GM12878 (cell line): Measurements from ENCODE around the gene RHEB.

Experiments used
- RAD21 ChIP-seq: IDR thresholded peaks from 2 replicates; pipeline ENCODE4 v1.6.1; 2011; ENCODE audit warnings: mild to moderate bottlenecking, low read depth, low read length, moderate library complexity; ENCODE audit not compliant: insufficient read depth
- TBL1XR1 ChIP-seq: IDR thresholded peaks from 2 replicates; pipeline ENCODE4 v1.6.1; 2012; ENCODE audit warnings: low read depth, low read length, improper control_type of control experiment
- ZZZ3 ChIP-seq: IDR thresholded peaks from 2 replicates; pipeline ENCODE4 v1.6.1; 2011; ENCODE audit warnings: low read depth; ENCODE audit not compliant: control insufficient read depth, insufficient read length
- TF ChIP-seq, protein P1 (sequence below): IDR thresholded peaks from 2 replicates; pipeline ENCODE4 v1.6.1; 2011; ENCODE audit warnings: low read depth, mild to moderate bottlenecking, low read length, moderate library complexity, borderline replicate concordance; ENCODE audit errors: extremely low read depth

DNA sequence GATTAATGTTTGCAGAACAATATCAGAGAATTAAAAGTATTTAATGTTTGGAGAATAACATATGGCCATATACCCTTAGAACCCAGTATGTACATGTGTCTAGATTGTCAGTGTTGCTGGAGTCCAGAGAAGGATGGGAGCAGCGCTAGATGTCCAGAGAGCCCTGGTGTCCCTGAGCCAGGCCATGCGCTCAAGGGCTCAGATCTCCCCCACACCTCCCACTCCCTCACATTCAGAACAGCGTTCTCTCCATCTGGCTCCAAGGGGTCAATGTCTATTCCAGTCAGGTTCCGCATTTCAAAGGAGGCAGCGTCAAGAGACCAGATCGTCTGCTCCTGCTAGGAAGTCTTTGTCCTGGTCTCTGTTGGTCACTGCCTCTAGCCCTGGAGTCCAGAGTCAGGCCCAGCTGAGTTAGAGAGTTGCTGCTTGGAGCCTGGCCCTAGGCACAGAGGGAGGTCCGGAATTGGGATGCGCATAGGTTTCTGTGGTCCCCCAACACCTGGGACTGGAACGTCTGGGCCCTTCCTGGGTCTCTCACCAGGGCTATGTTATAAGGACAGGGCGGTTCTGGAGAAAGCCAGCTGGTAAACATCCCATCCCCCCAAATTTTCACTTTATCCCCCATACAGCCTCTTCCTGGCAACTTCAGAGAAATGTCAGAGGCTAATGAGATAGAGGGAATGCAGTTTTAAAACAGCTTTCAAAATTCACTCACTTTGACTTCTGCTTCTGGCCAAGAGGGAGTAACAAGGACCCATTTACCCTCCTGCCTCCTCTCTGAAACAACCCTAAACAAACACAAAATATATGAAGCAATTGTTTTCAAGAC, 103.4 kb downstream of the RHEB start:
- TF ChIP-seq ZZZ3 (no peak), TBL1XR1 (no peak), RAD21 (no peak)
- TF ChIP-seq, protein P1, sequence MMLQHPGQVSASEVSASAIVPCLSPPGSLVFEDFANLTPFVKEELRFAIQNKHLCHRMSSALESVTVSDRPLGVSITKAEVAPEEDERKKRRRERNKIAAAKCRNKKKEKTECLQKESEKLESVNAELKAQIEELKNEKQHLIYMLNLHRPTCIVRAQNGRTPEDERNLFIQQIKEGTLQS = no peak
